Endothelial cell (in vitro differentiated cells): ENCODE data around the gene HEPHL1. TPM values are rescaled to one million over a fixed set of nuclear protein-coding genes. Genes with fewer than 3 reads are reported as not detected.

Experiments used
- DNase-seq: peaks from one replicate; pipeline ENCODE4 v3.0.0; 2021; ENCODE audit warnings: low spot score
- H3K27ac Mint-ChIP-seq: one replicate; pipeline ENCODE4 v1.8.0; 2021; ENCODE audit warnings: mixed read lengths, inconsistent platforms; ENCODE audit not compliant: unreplicated experiment
- H3K27me3 Mint-ChIP-seq: one replicate; pipeline ENCODE4 v1.8.0; 2021; ENCODE audit warnings: mild to moderate bottlenecking, moderate library complexity, mixed read lengths, inconsistent platforms; ENCODE audit not compliant: unreplicated experiment
- H3K36me3 Mint-ChIP-seq: one replicate; pipeline ENCODE4 v1.8.0; 2021; ENCODE audit warnings: mild to moderate bottlenecking, low read depth, mixed read lengths, inconsistent platforms; ENCODE audit not compliant: unreplicated experiment
- H3K4me1 Mint-ChIP-seq: one replicate; pipeline ENCODE4 v1.8.0; 2021; ENCODE audit warnings: mild to moderate bottlenecking, mixed read lengths, inconsistent platforms; ENCODE audit not compliant: unreplicated experiment
- H3K4me3 Mint-ChIP-seq: one replicate; pipeline ENCODE4 v1.8.0; 2021; ENCODE audit warnings: mild to moderate bottlenecking, mixed read lengths, inconsistent platforms; ENCODE audit not compliant: unreplicated experiment
- H3K9me3 Mint-ChIP-seq: one replicate; pipeline ENCODE4 v1.8.0; 2021; ENCODE audit warnings: mixed read lengths, inconsistent platforms; ENCODE audit not compliant: unreplicated experiment
- CTCF ChIP-seq: fragments of 200-600 bp; sonication (generic); IDR thresholded peaks from one replicate; pipeline ENCODE4 v1.5.0; 2021; ENCODE audit warnings: antibody characterized with exemption; ENCODE audit not compliant: unreplicated experiment
- total RNA-seq: library from RNA; stranded (reverse); fragmentation: NEBNext Ultra II Directional; extraction: Animal tissue kit (Norgen Biotek cat#: 25700); gene quantifications from one replicate; pipeline ENCODE4 v1.2.1, GENCODE V29; 2021; ENCODE audit not compliant: unreplicated experiment

The HEPHL1 gene
- total RNA-seq, 1 donor from 2014 or later: not detected

GRCh38 chr11:94018721-94019120, 2.4 kb upstream of the HEPHL1 start:
- Mint-ChIP-seq H3K27ac (no peak overlapping the region), H3K4me1 (no peaks in the 10 kb centered on the region), H3K27me3 (peaks cover 4% of the 10 kb centered on the region), H3K4me3 (no peak overlapping the region), H3K36me3 (no peaks in the 10 kb centered on the region), H3K9me3 (no peaks in the 10 kb centered on the region)
- no peak for DNase-seq
- no peak for TF ChIP-seq CTCF

- Mint-ChIP-seq H3K27me3 (peaks cover 3% of the 10 kb centered on the region), H3K27ac (no peak overlapping the region), H3K4me3 (no peak overlapping the region), H3K4me1 (no peaks in the 10 kb centered on the region), H3K36me3 (no peaks in the 10 kb centered on the region), H3K9me3 (no peaks in the 10 kb centered on the region)
- no peak for DNase-seq
- TF ChIP-seq CTCF: no peak
Observed at GRCh38 chr11:94023856-94024255, 2.7 kb downstream of the HEPHL1 start.

- TF ChIP-seq CTCF: no peak
- peaks cover 3% of the 10 kb centered on the region for H3K27me3 Mint-ChIP-seq
- H3K27ac Mint-ChIP-seq: no peak overlapping the region
Observed at GRCh38 chr11:94024547-94024946, 3.4 kb downstream of the HEPHL1 start.

GRCh38 chr11:94025690-94026394, 4.7 kb downstream of the HEPHL1 start:
- Mint-ChIP-seq H3K4me3 (no peak overlapping the region), H3K27me3 (no peaks in the 10 kb centered on the region), H3K36me3 (no peaks in the 10 kb centered on the region), H3K4me1 (no peaks in the 10 kb centered on the region), H3K27ac (no peak overlapping the region), H3K9me3 (no peaks in the 10 kb centered on the region)
- DNase-seq: no peak
- no peak for TF ChIP-seq CTCF

More at GRCh38 chr11:94024547-94024946, 3.4 kb downstream of the HEPHL1 start:
- H3K9me3 Mint-ChIP-seq: no peaks in the 10 kb centered on the region
- no peak for DNase-seq
- H3K4me1 Mint-ChIP-seq: no peaks in the 10 kb centered on the region
- no peaks in the 10 kb centered on the region for H3K36me3 Mint-ChIP-seq
- H3K4me3 Mint-ChIP-seq: no peak overlapping the region

- H3K27me3 Mint-ChIP-seq: no peaks in the 10 kb centered on the region
- no peak for DNase-seq
- no peaks in the 10 kb centered on the region for H3K9me3 Mint-ChIP-seq
- TF ChIP-seq CTCF: no peak
- H3K4me3 Mint-ChIP-seq: no peak overlapping the region
- H3K36me3 Mint-ChIP-seq: no peaks in the 10 kb centered on the region
- H3K27ac Mint-ChIP-seq: no peak overlapping the region
- H3K4me1 Mint-ChIP-seq: no peaks in the 10 kb centered on the region
Observed at GRCh38 chr11:94027210-94027609, 6.1 kb downstream of the HEPHL1 start.
